SH-SY5Y (cell line): ENCODE results near the gene AK5.

Experiments
- GATA2 ChIP-seq: IDR thresholded peaks from 2 replicates; pipeline ENCODE4 v1.6.1; 2011; ENCODE audit warnings: mild to moderate bottlenecking, low read depth, low read length
- GATA3 ChIP-seq: IDR thresholded peaks from 2 replicates; pipeline ENCODE4 v1.6.1; 2011; ENCODE audit warnings: low read depth, mild to moderate bottlenecking, low read length, moderate library complexity

AK5 gene

GRCh38 chr1:77355010-77355409 is 73.2 kb downstream of the AK5 start:
- TF ChIP-seq GATA2: no peak
- TF ChIP-seq GATA3: no peak

GRCh38 chr1:77356136-77356535 is 74.3 kb downstream of the AK5 start:
- TF ChIP-seq GATA3 (no peak), GATA2 (no peak)

GRCh38 chr1:77360256-77360655 is 78.4 kb downstream of the AK5 start:
- no peak for TF ChIP-seq GATA3
- TF ChIP-seq GATA2: no peak

GRCh38 chr1:77361621-77362020 is 79.8 kb downstream of the AK5 start:
- no peak for TF ChIP-seq GATA3
- TF ChIP-seq GATA2: no peak

GRCh38 chr1:77370161-77370560 is 88.3 kb downstream of the AK5 start:
- TF ChIP-seq GATA2: no peak
- TF ChIP-seq GATA3: no peak

- TF ChIP-seq GATA2: no peak
- no peak for TF ChIP-seq GATA3
These were observed 88.9 kb downstream of the AK5 start for GRCh38 chr1:77370583-77371306.

- TF ChIP-seq GATA3 (no peak), GATA2 (no peak)
These were observed 89.6 kb downstream of the AK5 start for GRCh38 chr1:77371396-77371795.

GRCh38 chr1:77373702-77374101 is 91.9 kb downstream of the AK5 start:
- TF ChIP-seq GATA3: no peak
- no peak for TF ChIP-seq GATA2

GRCh38 chr1:77375541-77375940 is 93.7 kb downstream of the AK5 start:
- no peak for TF ChIP-seq GATA3
- TF ChIP-seq GATA2: no peak

GRCh38 chr1:77375990-77376389 is 94.2 kb downstream of the AK5 start:
- TF ChIP-seq GATA2: no peak
- no peak for TF ChIP-seq GATA3

- TF ChIP-seq GATA2 (no peak), GATA3 (no peak)
These were observed 97.1 kb downstream of the AK5 start for GRCh38 chr1:77378723-77379535.

GRCh38 chr1:77382366-77382765 is 100.5 kb downstream of the AK5 start:
- no peak for TF ChIP-seq GATA2
- TF ChIP-seq GATA3: no peak

- TF ChIP-seq GATA2 (no peak), GATA3 (no peak)
These were observed 101.4 kb downstream of the AK5 start for GRCh38 chr1:77383236-77383635.

- TF ChIP-seq GATA2: no peak
- TF ChIP-seq GATA3: no peak
These were observed 103.7 kb downstream of the AK5 start for GRCh38 chr1:77385551-77385950.

- TF ChIP-seq GATA2 (no peak), GATA3 (no peak)
These were observed 104.5 kb downstream of the AK5 start for GRCh38 chr1:77386276-77386675.
